NCI-H82 treated with DMSO at 0.1 percent for 48 hours (cell line): ENCODE data around the gene TLR2.
"Not testable (repeated sequence)": the region's sequence is repeated elsewhere in the genome, so short reads cannot be mapped to it uniquely, and the experiment has no call there.

Source experiments
- DNase-seq: peaks from one replicate; lab custom pipeline; 2025; ENCODE audit not compliant: unreplicated experiment; lab: John Stamatoyannopoulos, UW

Gene TLR2

GRCh38 chr4:153661215-153661822, 22.8 kb upstream of the TLR2 start:
- no peak for DNase-seq

DNA sequence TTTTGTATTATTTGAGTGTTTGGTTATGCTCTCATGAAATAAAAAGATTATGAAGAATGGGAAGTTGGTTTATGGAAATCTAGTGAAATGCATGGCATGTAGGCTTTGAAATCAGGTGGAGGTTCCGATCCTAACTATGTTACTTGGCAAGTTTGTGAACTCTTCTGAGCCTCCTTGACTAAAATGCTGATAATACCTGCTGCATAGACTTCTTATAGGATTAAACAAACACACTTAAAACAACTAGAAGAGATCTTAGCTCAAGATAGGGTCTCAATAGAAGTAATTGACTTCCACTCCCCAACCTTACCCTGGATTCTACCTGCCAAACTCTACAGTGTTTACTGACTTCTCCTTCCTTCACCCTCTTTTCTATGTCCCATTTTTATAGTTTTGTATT, 22.2 kb upstream of the TLR2 start:
- no peak for DNase-seq

- no peak for DNase-seq
Observed at GRCh38 chr4:153663667-153664066, 20.4 kb upstream of the TLR2 start.

DNA sequence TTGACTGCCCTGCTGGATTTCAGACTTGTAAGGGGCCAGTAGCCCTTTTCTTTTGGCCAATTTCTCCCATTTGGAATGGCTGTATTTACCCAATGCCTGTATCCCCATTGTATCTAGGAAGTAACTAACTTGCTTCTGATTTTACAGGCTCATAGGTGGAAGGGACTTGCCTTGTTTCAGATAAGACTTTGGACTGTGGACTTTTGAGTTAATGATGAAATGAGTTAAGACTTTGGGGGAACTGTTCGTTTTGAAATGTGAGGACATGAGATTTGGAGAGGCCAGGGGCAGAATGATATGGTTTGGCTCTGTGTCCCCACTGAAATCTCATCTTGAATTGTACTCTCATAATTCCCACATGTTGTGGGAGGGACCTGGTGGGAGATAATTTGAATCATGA, 17.6 kb upstream of the TLR2 start:
- not testable (repeated sequence) for DNase-seq

DNA sequence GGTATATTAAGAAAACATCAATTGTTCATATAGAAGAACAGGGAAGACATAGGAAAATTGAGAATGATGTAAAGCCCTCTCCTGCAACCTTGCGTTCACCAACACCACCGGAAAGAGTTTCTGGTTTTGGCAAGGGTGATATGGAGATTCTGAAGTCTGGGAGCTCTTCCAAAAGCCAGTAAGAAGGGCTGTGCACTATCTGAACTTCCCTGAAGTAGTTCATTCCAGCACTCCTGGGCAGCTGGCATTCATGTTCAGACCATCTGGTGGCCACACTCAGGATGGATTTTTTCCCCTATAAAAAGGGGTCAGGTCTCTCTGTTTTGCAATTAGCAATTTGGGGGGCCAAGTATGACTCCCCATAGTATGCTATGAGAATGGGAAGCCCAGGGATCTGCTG, 15.4 kb upstream of the TLR2 start:
- DNase-seq, result no peak

DNA sequence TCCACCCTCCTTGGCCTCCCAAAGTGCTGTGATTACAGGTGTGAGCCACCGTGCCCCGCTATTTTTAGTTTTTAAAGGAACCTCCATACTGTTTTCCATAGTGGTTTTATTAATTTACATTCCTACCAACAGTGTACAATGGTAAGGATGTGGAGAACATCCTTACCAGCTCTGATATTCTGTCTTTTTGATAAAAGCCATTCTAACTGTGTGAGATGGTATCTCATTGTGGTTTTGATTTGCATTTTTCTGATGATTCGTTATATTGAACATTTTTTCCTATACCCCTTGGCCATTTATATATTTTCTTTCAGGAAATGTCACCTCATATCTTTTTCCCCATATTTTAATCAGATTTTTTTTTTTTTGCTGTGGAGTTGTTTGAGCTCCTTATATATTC, 14.2 kb upstream of the TLR2 start:
- DNase-seq, result no peak

DNA sequence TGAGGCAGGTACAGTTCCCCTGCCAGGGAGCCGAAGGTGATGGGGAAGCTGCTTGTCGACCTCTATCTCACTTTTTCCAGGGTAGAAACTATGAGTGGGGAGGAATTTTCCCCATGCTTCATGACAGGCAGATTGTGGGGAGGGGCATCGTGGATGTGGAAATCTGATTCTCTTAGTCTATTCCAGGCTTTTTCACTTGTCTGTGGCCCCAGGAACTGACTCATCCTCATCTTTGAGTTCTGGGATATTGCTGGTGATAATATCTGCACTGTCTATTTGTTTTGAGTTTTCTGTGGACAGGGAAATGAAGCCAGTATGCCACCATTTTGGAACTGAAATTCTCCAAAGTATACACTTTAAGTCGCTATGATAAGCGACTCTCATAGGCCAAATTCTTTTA, 7.6 kb upstream of the TLR2 start:
- DNase-seq, result no peak

GRCh38 chr4:153676984-153677383, 7.1 kb upstream of the TLR2 start:
- no peak for DNase-seq

DNA sequence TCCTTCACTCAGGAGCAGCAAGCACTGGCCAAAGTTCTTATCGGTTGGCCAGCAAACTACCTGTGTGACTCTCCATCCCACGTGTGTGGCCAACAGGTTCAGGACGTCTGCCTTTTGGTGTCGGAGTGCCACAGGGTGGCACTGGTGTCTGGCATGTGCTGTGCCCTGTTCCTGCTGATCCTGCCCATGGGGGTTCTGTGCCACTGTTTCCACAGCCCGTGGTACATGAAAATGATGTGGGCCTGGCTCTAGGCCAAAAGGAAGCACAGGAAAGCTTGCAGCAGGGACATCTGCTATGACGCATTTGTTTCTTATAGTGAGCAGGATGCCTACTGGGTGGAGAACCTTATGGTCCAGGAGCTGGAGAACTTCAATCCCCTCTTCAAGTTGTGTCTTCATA, 4.6 kb upstream of the TLR2 start:
- DNase-seq, result no peak

DNA sequence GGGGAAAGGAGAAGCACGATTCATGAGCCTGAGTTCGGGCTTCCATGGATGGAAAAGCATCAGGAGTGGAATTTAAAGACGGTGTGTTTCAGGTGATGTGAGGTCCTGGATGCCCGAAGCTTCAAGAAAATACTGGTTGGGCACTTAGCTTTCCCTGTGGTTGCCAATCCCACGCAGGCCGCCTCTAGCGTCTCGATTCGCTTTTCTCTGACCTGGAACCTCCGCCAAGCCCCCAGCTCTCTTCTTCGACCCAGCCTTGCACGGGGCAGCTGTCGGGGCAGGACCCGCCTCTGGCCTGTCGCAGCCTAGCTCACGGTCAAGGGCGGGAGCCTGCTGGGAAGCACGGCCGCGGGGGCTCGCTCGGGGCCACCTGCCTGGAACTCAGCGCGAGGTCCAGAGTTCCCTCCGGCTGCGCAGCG, 308 bp upstream of the TLR2 start:
- DNase-seq, result no peak

DNA sequence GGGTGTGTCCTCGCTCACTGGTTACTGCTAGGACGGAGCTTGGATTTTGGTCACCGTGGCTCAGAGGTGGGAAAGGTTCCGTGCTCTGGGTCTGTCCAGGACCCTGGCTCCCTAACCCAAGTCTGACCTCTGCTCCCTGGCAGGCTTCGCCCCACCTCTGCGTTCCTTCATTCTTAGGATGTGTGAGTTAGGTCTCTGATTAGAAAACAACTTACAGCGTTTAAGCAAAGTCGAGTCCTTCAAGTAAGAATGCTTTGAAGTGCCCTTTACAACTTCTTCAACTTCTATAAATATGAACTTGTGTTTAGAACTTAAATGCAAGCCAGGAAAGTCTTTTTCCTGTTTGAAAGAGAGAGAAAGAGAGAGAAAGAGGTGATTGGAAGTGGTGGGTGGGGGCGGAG, 891 bp downstream of the TLR2 start:
- no peak for DNase-seq

DNA sequence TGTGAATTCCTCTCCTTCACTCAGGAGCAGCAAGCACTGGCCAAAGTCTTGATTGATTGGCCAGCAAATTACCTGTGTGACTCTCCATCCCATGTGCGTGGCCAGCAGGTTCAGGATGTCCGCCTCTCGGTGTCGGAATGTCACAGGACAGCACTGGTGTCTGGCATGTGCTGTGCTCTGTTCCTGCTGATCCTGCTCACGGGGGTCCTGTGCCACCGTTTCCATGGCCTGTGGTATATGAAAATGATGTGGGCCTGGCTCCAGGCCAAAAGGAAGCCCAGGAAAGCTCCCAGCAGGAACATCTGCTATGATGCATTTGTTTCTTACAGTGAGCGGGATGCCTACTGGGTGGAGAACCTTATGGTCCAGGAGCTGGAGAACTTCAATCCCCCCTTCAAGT, 20.4 kb downstream of the TLR2 start:
- DNase-seq, result no peak

DNA sequence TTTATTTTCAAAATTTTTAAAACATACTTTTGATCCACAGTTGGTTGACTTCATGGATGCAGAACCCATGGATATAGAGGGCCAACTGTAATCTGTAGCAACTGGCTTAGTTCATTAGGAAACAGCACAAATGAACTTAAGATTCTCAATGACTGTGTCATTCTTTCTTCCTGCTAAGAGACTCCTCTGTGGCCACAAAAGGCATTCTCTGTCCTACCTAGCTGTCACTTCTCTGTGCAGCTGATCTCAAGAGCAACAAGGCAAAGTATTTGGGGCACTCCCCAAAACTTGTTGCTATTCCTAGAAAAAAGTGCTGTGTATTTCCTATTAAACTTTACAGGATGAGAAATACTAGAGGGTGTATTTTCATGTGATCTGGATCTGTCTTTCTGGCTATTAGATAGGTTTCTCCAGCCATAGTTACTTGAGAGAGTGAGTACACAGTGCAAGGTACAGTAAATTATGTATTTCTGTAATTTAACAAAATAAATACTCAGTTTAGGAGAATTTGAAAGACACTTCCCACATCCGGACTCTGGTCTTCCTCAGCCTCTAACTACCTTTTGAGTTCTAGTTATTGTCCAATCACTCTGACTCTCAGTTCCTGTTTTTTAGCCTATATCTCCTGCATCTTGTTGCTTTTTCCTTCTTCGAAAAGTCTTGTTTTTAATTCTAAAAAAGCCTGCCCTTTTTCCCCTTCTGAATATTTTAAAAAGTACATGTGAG, 21.8 kb downstream of the TLR2 start:
- DNase-seq, result no peak

- no peak for DNase-seq
Observed at GRCh38 chr4:153706519-153706918, 22.4 kb downstream of the TLR2 start.

- no peak for DNase-seq
Observed at GRCh38 chr4:153710681-153711080, 26.6 kb downstream of the TLR2 start.

- no peak for DNase-seq
Observed at GRCh38 chr4:153713866-153714646, 30.0 kb downstream of the TLR2 start.

- DNase-seq, result no peak
Observed at GRCh38 chr4:153722036-153722435, 38.0 kb downstream of the TLR2 start.

GRCh38 chr4:153724606-153725005, 40.5 kb downstream of the TLR2 start:
- no peak for DNase-seq

GRCh38 chr4:153725136-153725830, 41.2 kb downstream of the TLR2 start:
- no peak for DNase-seq

GRCh38 chr4:153725831-153726154, 41.7 kb downstream of the TLR2 start:
- DNase-seq, result no peak

GRCh38 chr4:153728151-153728550, 44.1 kb downstream of the TLR2 start:
- no peak for DNase-seq

- no peak for DNase-seq
Observed at GRCh38 chr4:153728660-153729059, 44.6 kb downstream of the TLR2 start.
